Upper lobe of left lung (tissue), 4 donors: ENCODE results near the gene FGGY.

ENCODE experiments used
- CTCF ChIP-seq, 6 experiments: fragments of 450-650 bp in 4 of 6; fragments of 200-600 bp in 2 of 6; sonication (generic) in 2 of 6; IDR thresholded peaks; one replicate each; pipeline ENCODE4 v1.5.1; 2016 to 2019; ENCODE audit warnings: antibody characterized with exemption in 6 of 6
- POLR2A ChIP-seq, 4 donors: fragments of 450-650 bp; IDR thresholded peaks; one replicate each; pipeline ENCODE4 v1.5.1; 2016 to 2017; ENCODE audit warnings: antibody characterized with exemption in 4 of 4, mild to moderate bottlenecking in 2 of 4

GRCh38 chr1:59775480-59775879 is 478.6 kb downstream of the FGGY start:
- no peak for TF ChIP-seq CTCF (IDR thresholded peaks at IDR 0.05)
- no peak for TF ChIP-seq POLR2A (IDR thresholded peaks at IDR 0.05)
